Body of pancreas (tissue), 4 donors: ENCODE data around the gene ONECUT2.

ENCODE experiments used
- POLR2A ChIP-seq, 3 donors: fragments of 450-650 bp; IDR thresholded peaks; one replicate each; pipeline ENCODE4 v1.6.1; 2016; ENCODE audit warnings: antibody characterized with exemption in 3 of 3, mild to moderate bottlenecking in 2 of 3
- TF ChIP-seq, protein P1 (sequence below), 7 experiments: fragments of 450-650 bp in 4 of 7; fragments of 200-600 bp in 3 of 7; sonication (generic) in 3 of 7; IDR thresholded peaks; one replicate each; pipeline ENCODE4 v1.5.1; 2016 to 2019; ENCODE audit warnings: antibody characterized with exemption in 7 of 7

- TF ChIP-seq, protein P1, sequence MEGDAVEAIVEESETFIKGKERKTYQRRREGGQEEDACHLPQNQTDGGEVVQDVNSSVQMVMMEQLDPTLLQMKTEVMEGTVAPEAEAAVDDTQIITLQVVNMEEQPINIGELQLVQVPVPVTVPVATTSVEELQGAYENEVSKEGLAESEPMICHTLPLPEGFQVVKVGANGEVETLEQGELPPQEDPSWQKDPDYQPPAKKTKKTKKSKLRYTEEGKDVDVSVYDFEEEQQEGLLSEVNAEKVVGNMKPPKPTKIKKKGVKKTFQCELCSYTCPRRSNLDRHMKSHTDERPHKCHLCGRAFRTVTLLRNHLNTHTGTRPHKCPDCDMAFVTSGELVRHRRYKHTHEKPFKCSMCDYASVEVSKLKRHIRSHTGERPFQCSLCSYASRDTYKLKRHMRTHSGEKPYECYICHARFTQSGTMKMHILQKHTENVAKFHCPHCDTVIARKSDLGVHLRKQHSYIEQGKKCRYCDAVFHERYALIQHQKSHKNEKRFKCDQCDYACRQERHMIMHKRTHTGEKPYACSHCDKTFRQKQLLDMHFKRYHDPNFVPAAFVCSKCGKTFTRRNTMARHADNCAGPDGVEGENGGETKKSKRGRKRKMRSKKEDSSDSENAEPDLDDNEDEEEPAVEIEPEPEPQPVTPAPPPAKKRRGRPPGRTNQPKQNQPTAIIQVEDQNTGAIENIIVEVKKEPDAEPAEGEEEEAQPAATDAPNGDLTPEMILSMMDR (IDR thresholded peaks at IDR 0.05) = no peak
- no peak for TF ChIP-seq POLR2A (IDR thresholded peaks at IDR 0.05)
Measured at GRCh38 chr18:57425096-57425495, 10.1 kb upstream of the ONECUT2 start.
